Stimulated activated naive CD8-positive, alpha-beta T cell treated with anti-CD3 and anti-CD28 coated beads, Interleukin-15, Interleukin-2, amounts not matched to agents 100 U/mL and 50 U/mL, for 24 hours (primary cell): ENCODE data around the gene DBF4B.
"Not testable (repeated sequence)": the region's sequence is repeated elsewhere in the genome, so short reads cannot be mapped to it uniquely, and the experiment has no call there.

Source experiments
- ATAC-seq: fragments of 150-1000 bp; cut with Tn5 transposase; one replicate; pipeline ENCODE4 v1.10.0; 2021
- DNase-seq: peaks from one replicate; pipeline ENCODE4 v3.0.0; 2021

DBF4B gene

GRCh38 chr17:44708401-44709263 lies at the start of gene DBF4B:
DBF4B (plus strand) TSS chr17:44708665; CDS start chr17:44708821, 156 bp downstream.
- peak; percentile 83 for DNase-seq
- ATAC-seq, result peak; percentile 72

GRCh38 chr17:44661835-44662234 lies 46.6 kb upstream of the DBF4B start:
- no peak for DNase-seq

GRCh38 chr17:44663095-44663494 lies 45.4 kb upstream of the DBF4B start:
- DNase-seq, result no peak
- ATAC-seq, result no peak

More at GRCh38 chr17:44661835-44662234, 46.6 kb upstream of the DBF4B start:
- ATAC-seq, result no peak

GRCh38 chr17:44664867-44665266 lies 43.6 kb upstream of the DBF4B start:
- DNase-seq, result no peak
- ATAC-seq, result no peak

GRCh38 chr17:44666006-44666405 lies 42.5 kb upstream of the DBF4B start:
- DNase-seq (no peak), ATAC-seq (no peak)

GRCh38 chr17:44672479-44673093 lies 35.9 kb upstream of the DBF4B start:
- ATAC-seq, result no peak
- DNase-seq, result no peak

GRCh38 chr17:44673893-44674292 lies 34.6 kb upstream of the DBF4B start:
- DNase-seq, result no peak
- ATAC-seq, result no peak

- ATAC-seq (no peak), DNase-seq (no peak)
Measured at GRCh38 chr17:44677136-44677535, 31.3 kb upstream of the DBF4B start.

GRCh38 chr17:44683303-44683702 lies 25.2 kb upstream of the DBF4B start:
- not testable (repeated sequence) for DNase-seq
- peak; percentile 19 for ATAC-seq

- no peak for DNase-seq
- no peak for ATAC-seq
Measured at GRCh38 chr17:44687756-44688155, 20.7 kb upstream of the DBF4B start.

- ATAC-seq (no peak), DNase-seq (no peak)
Measured at GRCh38 chr17:44688200-44688599, 20.3 kb upstream of the DBF4B start.

GRCh38 chr17:44688675-44689476 lies 19.6 kb upstream of the DBF4B start:
- ATAC-seq (peak; percentile 3), DNase-seq (no peak)

GRCh38 chr17:44689477-44690217 lies 18.8 kb upstream of the DBF4B start, which contains the start of gene CCDC43:
CCDC43 (minus strand) TSS chr17:44689776; CDS start chr17:44689753, 23 bp downstream.
- ATAC-seq (peak; percentile 98), DNase-seq (peak; percentile 93)

GRCh38 chr17:44690746-44691306 lies 17.6 kb upstream of the DBF4B start:
- not testable (repeated sequence) for ATAC-seq, DNase-seq

- DNase-seq, result no peak
- no peak for ATAC-seq
Measured at GRCh38 chr17:44693609-44694008, 14.9 kb upstream of the DBF4B start.

GRCh38 chr17:44700288-44700687 lies 8.2 kb upstream of the DBF4B start:
- not testable (repeated sequence) for ATAC-seq, DNase-seq

- ATAC-seq, result no peak
- DNase-seq, result no peak
Measured at GRCh38 chr17:44707755-44708400, 587 bp upstream of the DBF4B start.

GRCh38 chr17:44719444-44719843 lies 11.0 kb downstream of the DBF4B start:
- no peak for DNase-seq
- no peak for ATAC-seq

- no peak for ATAC-seq
- DNase-seq, result no peak
Measured at GRCh38 chr17:44722254-44722653, 13.8 kb downstream of the DBF4B start.

GRCh38 chr17:44726121-44726520 lies 17.7 kb downstream of the DBF4B start:
- ATAC-seq, DNase-seq: not testable (repeated sequence)

- DNase-seq, result no peak
- no peak for ATAC-seq
Measured at GRCh38 chr17:44733753-44734152, 25.3 kb downstream of the DBF4B start.
